ENCODE measurements around the gene GNB5.
"Not testable (repeated sequence)": the region's sequence is repeated elsewhere in the genome, so short reads cannot be mapped to it uniquely, and the experiment has no call there.

The GNB5 gene

DNA sequence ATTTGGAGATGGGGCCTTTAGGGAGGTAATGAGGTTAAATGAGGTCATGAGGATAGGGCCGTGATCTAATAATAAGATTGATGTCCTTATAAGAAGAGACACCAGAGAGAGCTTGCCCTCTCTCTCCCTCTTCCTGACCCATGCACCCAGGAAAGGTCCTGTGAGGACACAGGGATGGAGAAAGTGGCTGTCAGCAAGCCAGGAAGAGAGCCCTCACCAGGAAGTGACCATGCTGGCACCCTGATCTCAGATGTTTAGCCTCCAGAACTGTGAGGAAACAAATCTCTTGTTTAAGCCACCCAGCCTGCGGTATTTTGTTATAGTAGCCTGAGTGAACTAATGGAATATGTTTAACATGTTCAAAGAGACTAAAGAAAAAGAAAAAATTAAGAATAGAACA, 15.3 kb upstream of the GNB5 start:
- DNase-seq: no peak

DNA sequence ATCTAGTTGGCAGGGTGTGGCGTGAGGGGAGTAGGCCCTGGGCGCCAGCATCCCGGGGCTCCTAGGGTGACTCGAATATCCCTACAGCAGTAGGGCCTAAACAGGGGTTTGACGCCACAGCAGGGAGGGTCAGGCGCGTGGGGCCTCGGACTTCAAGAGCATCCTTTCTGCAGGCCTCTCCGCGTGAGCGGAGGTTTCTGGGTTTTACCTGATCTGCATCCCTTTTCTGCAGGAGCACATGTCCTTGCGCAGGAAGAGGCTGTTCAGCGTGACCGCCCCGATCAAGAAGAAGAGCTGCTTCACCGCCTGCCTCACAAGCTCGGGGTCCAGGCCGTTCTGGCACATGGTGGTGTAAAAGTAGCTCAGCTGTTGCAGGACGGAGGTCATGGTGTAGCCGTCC, 13.5 kb upstream of the GNB5 start:
- no peak for DNase-seq

DNA sequence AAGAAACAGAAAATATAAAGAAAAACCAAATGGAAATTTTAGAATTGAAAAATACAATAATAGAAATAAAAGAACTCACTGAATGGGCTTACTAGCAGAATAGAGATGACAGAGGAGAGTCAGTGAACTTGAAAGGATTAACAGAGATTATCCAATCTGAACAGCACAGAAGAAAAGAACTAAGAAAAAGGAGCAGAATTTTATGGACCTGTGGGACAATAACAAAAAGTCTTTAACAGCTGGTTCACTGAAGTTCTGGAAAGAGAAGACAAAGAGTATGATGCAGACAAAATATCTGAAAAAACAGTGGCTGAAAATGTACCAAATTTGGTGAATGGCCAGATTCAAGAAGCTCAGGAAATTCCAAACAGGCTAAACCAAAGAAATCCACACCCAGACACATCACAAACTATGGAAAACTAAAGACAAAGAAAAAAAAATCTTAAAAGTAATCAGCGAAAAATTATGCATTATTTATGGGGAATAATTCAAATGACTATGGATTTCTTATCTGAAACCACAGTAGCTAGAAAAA, 9.7 kb upstream of the GNB5 start:
- no peak for DNase-seq

DNA sequence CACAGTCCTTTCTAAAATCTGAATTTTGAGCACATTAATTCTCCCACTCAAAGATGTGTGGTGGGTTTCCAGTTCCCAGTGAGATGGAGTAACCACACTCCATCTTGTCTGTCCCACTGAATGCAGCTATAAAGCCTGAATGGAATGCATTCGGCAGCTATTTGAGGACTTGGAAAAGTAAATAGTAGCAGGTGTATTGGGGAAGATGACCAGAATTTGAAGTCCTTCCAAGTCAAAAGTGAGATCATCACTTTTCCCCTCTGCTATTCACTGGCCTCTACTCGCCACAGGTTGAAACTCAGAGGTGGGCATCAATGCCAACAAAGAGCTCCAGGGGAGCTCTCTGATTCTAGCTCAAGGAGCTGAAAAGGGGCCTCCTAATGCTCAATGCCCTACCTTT, 8.1 kb upstream of the GNB5 start:
- no peak for DNase-seq

DNA sequence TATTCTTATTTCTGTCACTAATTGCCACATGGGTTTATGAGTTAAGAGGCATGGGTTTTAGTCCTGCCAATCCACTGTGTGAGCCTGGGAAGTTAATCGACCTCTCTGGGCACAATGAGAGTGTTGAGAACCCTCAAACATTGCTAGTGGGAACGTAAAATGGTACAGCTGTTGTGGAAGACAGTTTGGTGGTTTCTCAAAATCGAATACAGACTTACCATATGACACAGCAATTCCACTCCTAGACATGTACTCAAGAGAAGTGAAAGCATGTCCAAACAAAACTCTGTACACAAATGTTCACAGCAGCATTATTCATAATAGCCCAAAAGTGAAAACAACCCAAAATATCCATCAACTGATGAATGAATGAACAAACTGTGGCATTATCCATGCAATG, 5.7 kb upstream of the GNB5 start:
- DNase-seq: no peak

DNA sequence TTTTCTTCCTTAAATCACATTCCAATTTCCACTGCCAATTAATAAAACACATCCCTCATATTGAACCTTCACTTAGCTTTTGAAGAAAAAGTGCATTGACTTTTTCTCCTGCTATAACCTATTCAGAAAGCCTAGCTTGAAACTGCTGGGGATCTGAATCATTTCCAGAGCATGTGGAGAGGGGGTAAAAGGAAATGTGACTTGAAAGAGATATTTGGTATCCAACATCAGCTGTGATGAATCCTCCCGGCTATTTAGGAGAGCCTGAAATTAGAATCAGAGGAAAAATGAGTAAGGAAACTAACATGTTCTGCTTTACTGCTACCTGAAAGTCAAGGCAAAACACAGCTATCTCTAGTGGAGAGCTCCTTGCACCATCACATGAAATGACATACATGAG, 2.6 kb upstream of the GNB5 start:
- no peak for DNase-seq

DNA sequence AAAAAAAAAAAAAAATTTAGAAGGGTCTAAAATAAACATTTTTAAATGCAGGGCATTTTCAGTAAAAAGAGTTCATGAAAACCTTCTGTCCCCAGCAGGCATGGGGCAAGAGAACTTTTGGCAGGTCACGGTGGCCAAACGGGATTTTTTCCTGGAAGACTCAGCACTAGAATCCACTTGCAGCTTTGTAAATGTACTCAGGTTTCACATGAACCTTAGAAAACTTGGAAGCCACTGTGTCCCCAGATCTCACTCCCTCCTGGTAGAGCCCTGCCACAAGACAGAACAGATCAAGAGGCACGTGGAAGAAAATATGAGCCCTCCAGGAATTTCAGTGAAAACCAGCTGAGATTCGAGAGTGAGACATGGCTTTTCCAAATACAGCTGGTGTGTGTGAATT, 2.1 kb upstream of the GNB5 start:
- no peak for DNase-seq

DNA sequence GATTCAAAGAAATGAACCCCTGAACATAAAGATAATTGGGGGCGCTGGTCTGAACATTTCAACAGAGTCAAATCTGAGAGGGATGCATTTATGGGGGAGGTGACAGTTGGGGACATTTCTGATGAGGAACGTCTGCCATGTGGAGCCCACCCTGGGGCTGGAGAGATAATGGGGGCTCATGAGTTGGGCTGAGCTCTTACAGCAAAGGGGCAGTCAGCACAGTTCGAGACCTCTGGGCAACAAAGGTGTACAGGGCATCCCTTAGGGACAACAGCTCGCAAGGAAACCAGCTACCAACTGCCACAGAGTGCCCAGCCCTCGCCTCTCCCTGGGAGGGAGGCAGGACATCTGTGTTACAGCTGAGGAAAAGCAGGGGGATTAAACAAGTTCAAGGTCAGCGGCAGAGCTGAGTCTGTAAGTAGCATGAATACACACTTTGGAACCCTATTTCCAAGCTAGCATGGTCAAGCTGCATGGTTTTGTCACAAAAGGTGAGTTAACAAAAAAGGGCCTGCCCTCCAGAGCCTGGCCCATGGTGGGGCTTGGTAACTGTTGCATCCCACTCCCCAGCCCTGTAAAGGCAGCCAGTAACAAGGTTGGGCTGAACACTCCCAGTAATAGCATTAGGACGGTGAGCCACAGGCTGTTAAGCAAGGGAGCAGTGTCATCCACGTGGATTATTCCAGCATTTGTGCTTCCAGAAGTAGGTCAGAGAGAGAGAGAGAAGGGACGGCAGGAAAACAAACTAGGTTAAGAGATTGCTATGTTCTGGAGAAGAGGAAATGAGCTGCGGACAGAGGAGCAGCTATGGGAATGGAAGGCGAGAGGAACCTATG, 4.3 kb downstream of the GNB5 start:
- no peak for DNase-seq

DNA sequence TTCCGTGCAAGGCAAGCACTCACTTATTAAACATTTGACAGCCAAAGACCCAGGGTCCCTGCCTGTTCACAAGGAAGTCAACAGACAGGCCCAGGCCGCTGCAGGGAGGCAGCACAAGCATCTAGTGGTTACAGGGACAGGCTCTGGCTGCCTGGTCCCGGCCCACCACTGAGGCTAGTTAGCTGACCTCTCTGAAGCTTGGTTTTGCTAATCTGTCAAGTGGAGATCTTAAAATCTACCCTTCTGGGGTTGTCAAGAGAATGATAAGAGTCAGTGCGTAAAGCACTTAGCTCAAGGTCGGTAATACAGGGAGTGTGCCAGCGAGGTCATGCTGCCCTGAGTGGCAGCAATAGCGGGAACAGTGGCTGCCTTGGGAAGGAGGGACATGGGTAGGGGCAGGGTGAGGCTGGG, 6.0 kb downstream of the GNB5 start:
- no peak for DNase-seq

DNA sequence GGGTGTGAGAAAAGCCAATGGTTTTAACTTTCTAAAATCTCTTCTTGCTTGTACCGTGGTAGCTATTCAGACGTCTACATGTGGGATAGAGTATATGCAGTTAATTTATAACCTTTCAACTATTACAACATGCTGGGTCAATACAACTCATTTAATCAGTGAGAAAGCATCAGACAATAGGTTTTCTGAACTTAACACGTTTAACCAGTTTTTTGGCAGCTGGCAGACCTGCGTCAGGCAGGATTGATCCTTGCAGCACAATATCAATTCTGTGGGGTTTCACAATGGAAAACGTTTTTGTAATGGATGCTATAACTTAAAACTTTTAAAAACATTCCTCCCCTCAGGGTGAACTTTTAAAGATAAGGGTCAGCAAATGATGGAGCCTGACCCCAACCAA, 6.5 kb downstream of the GNB5 start:
- DNase-seq: no peak

DNA sequence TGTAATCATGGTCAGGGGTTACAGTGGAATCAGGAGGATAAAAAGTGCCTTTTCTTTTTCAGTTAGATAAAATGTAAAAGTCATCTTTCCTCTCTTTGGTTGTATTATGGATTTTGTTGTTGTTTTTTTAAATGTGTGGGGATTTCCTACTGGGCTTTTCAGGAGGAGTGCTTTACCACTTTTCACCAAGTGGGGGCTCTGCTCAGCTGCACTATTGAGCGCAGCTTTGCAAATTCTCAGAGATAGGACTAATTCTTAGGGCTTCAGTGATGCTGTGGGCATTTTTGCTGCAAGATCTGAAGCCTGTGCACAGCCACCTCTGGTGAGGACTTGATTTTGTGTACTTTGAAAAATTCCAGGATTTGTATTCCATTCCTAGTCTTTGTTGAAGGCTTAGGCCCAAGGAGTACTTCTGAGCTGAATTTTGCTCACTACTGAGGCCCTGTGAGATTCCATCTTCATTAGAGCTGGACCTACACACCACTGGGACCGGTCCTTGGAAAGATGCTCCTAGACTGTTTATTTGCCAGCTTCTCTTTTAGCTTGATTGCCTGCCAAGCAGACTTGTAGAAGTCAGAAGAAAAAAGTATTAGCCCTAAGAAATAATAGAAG, 7.5 kb downstream of the GNB5 start:
- no peak for DNase-seq

DNA sequence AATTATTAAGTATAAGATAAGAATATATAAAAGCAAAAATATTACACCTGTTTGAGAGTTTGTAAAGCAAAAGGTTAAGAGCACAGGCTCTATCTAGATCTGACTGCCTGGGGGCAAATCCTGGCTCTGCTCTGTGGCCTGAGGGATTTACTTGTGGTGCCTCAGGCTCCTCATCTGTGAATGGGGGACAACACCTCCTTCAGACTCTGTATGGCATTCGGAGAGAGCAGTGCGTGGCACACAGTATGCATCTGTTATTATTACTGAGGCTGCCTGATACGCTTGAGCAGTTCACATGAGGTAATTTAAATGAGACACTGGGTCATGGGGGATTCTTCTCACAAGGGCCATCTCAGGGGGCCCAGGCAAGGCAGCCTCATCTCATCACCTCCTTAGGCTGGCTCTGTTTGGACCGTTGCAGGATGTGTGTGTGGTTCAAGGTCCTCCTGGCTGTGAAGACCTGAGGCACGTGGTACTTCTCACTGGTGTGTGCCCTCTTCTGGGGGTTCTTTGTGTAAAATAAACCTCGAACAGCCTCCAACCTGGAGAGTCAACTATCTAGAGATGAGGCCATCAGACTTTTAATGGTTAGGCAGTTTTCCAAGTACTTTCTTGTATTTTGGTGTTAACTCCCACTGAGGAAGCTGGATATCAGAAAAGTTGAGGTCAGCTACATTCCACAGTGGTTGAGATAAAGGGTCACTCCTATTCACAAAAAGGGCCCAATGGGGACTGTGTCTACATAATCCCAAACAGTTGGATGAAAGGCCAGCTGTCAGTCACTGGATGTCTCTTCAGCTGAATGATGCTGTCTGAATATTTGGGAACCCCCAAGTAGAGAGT, 9.0 kb downstream of the GNB5 start:
- no peak for DNase-seq

DNA sequence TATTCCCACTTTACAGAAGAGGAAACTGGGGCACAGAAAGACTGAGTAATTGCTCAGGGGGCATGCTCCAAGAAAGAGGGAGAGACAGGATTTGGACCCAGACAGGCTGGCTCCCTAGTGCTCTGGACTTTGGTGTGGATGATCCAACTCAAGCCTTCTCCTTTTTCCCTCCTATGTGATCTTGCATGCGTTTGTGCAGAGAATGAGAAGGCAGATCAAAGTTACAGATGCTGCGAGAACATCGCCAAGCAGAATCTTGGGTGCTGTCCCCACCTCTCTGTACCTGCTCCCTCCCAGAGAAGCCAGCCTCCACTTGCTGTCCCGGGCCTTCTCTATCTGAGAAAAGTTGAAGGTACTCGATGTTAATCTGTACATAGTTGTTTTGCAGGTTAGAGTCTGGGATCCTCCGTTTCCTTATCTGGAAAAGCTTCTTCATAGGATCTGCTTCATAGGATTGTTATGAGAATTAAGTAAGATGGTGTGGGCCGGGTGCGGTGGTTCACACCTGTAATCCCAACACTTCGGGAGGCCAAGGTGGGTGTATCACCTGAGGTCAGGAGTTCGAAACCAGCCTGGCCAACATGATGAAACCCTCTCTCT, 10.2 kb downstream of the GNB5 start:
- DNase-seq: no peak

DNA sequence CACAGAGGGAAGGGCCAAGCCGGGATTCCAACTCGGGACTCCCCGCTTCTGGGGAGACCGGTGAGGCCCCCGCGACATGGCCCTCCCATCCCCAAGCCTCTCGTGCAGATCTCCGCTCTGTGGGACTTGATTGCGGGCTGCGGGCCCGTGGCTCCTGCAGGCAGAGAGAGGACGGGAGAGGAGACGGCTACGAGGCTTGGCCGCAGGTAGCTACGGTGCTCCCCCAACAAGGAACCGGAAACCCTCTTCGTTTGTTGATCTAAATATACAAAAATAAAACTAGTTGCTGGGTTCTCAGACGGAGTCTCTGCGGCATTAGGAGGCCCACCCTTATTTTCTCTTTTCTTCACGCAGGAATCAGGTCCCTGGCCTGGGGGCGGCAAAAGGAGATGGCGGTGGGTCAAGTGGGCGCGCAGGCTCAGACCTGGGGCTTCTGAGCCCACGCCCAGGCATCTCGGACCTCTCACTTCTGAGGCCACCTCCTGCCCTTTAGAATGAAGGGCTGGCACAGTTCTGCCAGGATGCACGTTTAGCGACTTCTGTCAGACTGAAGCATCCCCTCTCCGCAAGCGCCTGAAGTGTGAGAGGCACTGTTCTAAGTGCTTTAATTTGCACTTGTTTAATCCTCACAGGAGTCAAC, 10.9 kb downstream of the GNB5 start:
- DNase-seq: no peak

DNA sequence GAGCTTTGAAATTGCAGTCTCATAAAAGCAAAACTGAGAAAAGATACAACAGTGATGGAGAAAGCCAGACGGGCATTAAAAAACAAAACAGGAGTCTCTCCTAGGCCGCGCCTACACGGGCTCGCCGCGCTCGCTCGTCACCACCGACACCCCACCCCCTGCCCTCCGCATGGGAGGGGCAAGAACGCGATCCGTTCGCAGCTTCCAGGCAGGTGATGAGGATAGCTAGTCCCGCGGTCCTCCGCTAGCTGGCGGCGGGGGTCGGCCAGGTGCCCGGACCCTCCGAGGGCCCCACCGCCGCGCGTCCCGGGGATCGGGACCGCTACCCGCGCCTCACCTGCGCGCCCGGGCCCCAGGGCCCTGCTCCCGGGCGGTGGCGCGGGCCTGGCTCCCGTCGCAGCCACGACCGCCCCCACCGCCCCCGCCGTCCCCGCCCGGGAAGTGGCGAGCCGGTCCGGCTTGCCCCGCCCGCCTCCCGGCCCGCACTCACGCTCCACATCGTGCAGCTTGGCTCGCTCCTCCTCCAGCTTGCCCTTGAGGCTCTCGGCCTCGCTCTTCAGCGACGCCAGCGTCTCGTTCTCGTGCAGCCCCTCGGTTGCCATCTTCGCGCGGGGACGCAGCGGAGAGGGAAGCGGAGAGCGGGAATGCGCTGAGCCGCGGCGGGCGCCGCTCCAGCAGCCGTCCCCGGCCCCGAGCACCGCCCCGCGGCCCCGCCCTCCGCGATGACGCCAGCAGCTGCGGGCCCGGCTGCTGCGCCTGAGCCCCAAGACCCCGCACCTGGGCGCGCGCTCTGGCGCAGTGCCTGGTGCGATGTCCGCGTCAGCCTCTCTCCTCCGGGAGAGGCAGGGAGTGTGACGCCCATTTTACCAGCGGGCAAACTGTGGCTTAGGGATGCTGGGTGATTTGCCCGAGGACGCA, 11.7 kb downstream of the GNB5 start:
- peak; percentile 11 to 65 for DNase-seq

DNA sequence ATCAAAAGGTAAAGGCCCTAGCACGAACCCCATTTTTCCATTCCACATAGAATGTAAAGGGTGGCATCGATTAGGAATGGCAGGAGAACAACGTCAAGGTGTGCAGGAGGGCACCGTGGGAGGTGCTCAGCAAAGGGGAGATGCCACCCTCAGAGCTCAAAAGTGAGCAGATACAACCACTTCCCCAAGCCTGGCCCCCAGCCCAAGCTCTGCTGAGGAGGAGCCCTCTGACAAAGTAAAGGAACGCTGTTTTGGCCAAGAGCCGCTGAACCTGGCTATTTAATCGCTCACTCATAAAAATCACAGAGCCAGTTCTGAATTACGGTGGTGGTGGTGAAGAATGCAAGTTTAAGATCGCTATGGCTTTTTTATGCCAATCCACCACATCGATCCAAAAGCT, 12.4 kb downstream of the GNB5 start:
- DNase-seq: no peak

DNA sequence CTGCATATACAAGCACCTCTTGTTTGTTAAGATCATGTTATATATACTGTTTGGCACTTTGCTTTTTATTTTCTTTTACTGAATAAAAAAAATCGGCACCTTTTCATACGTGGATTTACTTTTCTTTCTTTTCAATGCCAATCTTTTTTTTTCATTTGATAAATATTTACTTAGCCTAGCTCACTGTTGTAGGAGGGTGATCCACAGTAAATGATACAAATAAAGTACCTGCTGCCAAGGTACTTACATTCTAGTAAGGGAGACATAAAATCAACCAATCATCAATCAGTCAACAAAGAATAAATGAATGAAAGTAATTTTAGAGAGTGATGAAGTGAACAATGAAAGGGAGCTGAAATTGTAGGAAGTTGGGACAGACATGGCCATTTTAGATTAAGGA, 18.3 kb downstream of the GNB5 start:
- no peak for DNase-seq

DNA sequence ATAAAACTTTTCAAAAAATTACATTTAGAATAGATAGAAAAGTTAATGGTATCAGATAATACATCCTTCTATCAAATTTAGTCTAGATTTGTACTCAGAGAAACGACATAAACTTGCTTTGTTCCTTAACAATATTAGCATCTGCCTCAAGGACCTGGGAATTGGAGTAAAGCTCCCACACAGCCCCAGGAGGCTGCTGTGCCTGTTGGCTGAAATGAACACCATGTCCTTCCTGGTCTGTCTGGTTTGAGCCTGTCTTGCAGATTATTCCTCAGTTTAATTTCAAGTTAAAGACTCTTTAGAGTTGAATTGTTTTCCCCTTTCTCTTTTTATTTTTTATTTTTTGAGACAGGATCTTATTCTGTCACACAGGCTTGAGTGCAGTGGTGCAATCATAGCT, 19.4 kb downstream of the GNB5 start:
- DNase-seq: no peak

DNA sequence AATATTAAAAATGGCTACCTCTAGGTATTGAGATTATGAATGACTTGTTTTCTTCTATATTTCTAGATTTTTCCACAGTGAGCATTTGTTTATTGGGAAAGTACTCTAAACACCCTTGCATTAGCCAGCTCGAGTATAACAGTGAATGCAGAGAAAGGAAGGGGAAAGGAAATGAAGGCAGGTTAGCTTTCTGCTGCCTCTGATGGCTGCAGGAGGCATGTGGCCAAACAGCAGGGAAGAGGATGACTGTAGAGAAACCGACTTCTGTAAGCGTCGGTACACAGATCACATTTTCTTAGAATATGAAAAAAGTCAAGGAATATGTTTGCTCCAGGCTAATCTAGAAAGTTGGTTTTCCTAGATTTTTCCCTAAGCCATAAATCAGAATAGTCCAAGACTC, 19.8 kb downstream of the GNB5 start:
- no peak for DNase-seq

DNA sequence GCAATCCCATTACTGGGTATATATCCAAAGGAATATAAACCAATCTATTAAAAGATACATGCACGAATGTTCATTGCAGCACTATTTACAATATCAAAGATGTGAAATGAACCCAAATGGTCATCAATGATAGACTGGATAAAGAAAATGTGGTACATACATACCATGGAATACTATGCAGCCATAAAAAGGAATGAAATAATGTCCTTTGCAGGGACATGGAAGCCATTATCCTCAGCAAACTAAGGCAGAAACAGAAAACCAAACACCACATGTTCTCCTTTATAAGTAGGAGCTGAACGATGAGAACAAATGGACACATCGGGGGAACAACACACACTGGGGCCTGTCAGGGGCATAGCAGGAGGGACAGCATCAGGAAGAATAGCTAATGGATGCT, 21.0 kb downstream of the GNB5 start:
- not testable (repeated sequence) for DNase-seq

DNA sequence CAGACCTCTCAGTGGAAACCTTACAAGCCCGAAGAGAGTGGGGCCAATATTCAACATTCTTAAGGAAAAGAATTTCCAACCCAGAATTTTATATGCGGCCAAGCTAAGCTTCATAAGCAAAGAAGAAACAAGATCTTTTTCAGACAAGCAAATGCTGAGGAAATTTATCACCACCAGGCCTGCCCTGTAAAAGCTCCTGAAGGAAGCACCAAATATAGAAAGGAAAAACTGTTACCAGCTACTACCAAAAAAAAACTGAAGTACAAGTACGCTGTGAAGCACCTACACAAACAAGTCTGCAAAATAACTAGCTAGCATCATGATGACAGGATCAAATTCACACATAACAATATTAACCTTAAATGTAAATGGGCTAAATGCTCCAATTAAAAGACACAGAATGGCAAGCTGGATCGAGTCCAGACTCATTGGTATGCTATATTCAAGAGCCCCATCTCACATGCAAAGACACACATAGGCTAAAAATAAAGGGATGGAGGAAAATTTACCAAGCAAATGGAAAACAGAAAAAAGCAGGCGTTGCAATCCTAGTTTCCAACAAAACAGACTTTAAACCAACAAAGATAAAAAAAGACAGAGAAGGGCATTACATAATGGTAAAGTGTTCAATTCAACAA, 25.6 kb downstream of the GNB5 start:
- DNase-seq: not testable (repeated sequence)

All from SW 1271 (cell line).